Smooth muscle cell (in vitro differentiated cells): ENCODE data around the gene MYO1E. TPM values are rescaled to one million over a fixed set of nuclear protein-coding genes. Genes with fewer than 3 reads are reported as not detected.

ENCODE experiments used
- DNase-seq: peaks from one replicate; lab custom pipeline; 2025; ENCODE audit not compliant: unreplicated experiment; lab: John Stamatoyannopoulos, UW
- H2AFZ ChIP-seq: fragments of 200-600 bp; sonication (generic); 2 replicates; pipeline ENCODE4 v1.6.0; 2016; ENCODE audit warnings: antibody characterized with exemption, low read depth, mild to moderate bottlenecking
- H3F3A ChIP-seq: fragments of 200-600 bp; sonication (generic); 2 replicates; pipeline ENCODE4 v1.6.0; 2017; ENCODE audit warnings: antibody characterized with exemption, low read depth
- H3K27ac ChIP-seq: fragments of 200-600 bp; sonication (generic); 2 replicates; pipeline ENCODE4 v1.5.1; 2016; ENCODE audit warnings: low read depth, mild to moderate bottlenecking
- H3K27me3 ChIP-seq: fragments of 200-600 bp; sonication (generic); 2 replicates; pipeline ENCODE4 v1.6.1; 2016; ENCODE audit warnings: low read depth, mild to moderate bottlenecking
- H3K36me3 ChIP-seq: fragments of 200-600 bp; sonication (generic); 2 replicates; pipeline ENCODE4 v1.5.1; 2016; ENCODE audit warnings: low read depth
- H3K4me1 ChIP-seq: fragments of 200-600 bp; sonication (generic); 2 replicates; pipeline ENCODE4 v1.5.1; 2016; ENCODE audit warnings: low read depth
- H3K4me2 ChIP-seq: fragments of 200-600 bp; sonication (generic); 2 replicates; pipeline ENCODE4 v1.6.0; 2016; ENCODE audit warnings: mild to moderate bottlenecking
- H3K4me3 ChIP-seq: fragments of 200-600 bp; sonication (generic); 2 replicates; pipeline ENCODE4 v1.5.1; 2016; ENCODE audit warnings: mild to moderate bottlenecking
- H3K79me2 ChIP-seq: fragments of 200-600 bp; sonication (generic); 2 replicates; pipeline ENCODE4 v1.6.0; 2016; ENCODE audit warnings: low read depth, mild to moderate bottlenecking
- H3K9ac ChIP-seq: fragments of 200-600 bp; sonication (generic); 2 replicates; pipeline ENCODE4 v1.6.0; 2016; ENCODE audit warnings: low read depth
- H3K9me3 ChIP-seq: fragments of 200-600 bp; sonication (generic); replicated peaks from 2 replicates; pipeline ENCODE4 v1.5.1; 2016; ENCODE audit warnings: low read depth
- H4K20me1 ChIP-seq: fragments of 200-600 bp; sonication (generic); 2 replicates; pipeline ENCODE4 v1.6.0; 2016; ENCODE audit warnings: low read depth
- CTCF ChIP-seq: fragments of 200-600 bp; sonication (generic); IDR thresholded peaks from 2 replicates; pipeline ENCODE4 v1.5.1; 2017; ENCODE audit warnings: borderline replicate concordance, mild to moderate bottlenecking, antibody characterized with exemption; ENCODE audit not compliant: insufficient read depth, poor library complexity, severe bottlenecking
- WGBS: methylation state at CpG from one replicate; pipeline ENCODE4 v1.1.7; 2016; ENCODE audit warnings: low lambda C conversion rate; 5-methylcytosine and 5-hydroxymethylcytosine counted together
- polyA plus RNA-seq: library from polyadenylated mRNA; unstranded; fragments of >200 nt; fragmentation: Nextera tagmentation; extraction: Ambion mirVana; gene quantifications from 2 replicates; pipeline ENCODE4 v1.2.1, GENCODE V29; 2016
- total RNA-seq: library from RNA; depleted of rRNA; stranded (reverse); fragments of >200 nt; gene quantifications from 2 replicates; pipeline ENCODE4 v1.2.3, GENCODE V29; 2014

The MYO1E gene
- total and polyA plus RNA-seq, 2 experiments from 2014 or later = 50.0 to 54.5 TPM

- Histone ChIP-seq H3K9ac (no peak overlapping the region), H3K9me3 (no peaks in the 10 kb centered on the region), H4K20me1 (no peaks in the 10 kb centered on the region), H3K4me3 (no peak overlapping the region), H3K36me3 (no peaks in the 10 kb centered on the region), H3K27me3 (no peaks in the 10 kb centered on the region), H3K79me2 (no peaks in the 10 kb centered on the region), H2AFZ (no peak overlapping the region), H3K4me2 (no peak overlapping the region), H3F3A (no peaks in the 10 kb centered on the region), H3K4me1 (no peaks in the 10 kb centered on the region), H3K27ac (no peak overlapping the region)
- WGBS = 92% methylated on average over 1 of the region's 1 CpG
- DNase-seq = no peak
- no peak for TF ChIP-seq CTCF
Observed at GRCh38 chr15:59236394-59236793, 136.3 kb downstream of the MYO1E start.

GRCh38 chr15:59232476-59232875, 140.2 kb downstream of the MYO1E start:
- Histone ChIP-seq H3F3A (no peaks in the 10 kb centered on the region), H3K79me2 (no peaks in the 10 kb centered on the region), H3K4me1 (no peaks in the 10 kb centered on the region), H3K4me3 (no peak overlapping the region), H4K20me1 (no peaks in the 10 kb centered on the region), H3K9ac (no peak overlapping the region), H3K27me3 (no peaks in the 10 kb centered on the region), H2AFZ (no peak overlapping the region), H3K9me3 (no peaks in the 10 kb centered on the region), H3K4me2 (peak overlapping the region; percentile 27), H3K36me3 (no peaks in the 10 kb centered on the region), H3K27ac (peak overlapping the region; percentile 55)
- no peak for DNase-seq
- WGBS = 52% methylated on average over 1 of the region's 1 CpG
- TF ChIP-seq CTCF = no peak

GRCh38 chr15:59230531-59231055, 142.1 kb downstream of the MYO1E start:
- WGBS = 100% methylated on average over 2 of the region's 2 CpGs
- no peaks in the 10 kb centered on the region for H3K27me3 ChIP-seq
- H3K9me3 ChIP-seq = no peaks in the 10 kb centered on the region
- no peak overlapping the region for H3K27ac ChIP-seq
- no peak overlapping the region for H2AFZ ChIP-seq
- no peaks in the 10 kb centered on the region for H4K20me1 ChIP-seq
- H3K4me2 ChIP-seq = no peak overlapping the region
- H3K9ac ChIP-seq = no peak overlapping the region
- no peaks in the 10 kb centered on the region for H3K36me3 ChIP-seq
- no peak overlapping the region for H3K4me3 ChIP-seq
- no peak for TF ChIP-seq CTCF
- H3F3A ChIP-seq = no peaks in the 10 kb centered on the region
- no peaks in the 10 kb centered on the region for H3K79me2 ChIP-seq
- no peaks in the 10 kb centered on the region for H3K4me1 ChIP-seq
- no peak for DNase-seq

- no peak overlapping the region for H3K9ac ChIP-seq
- H2AFZ ChIP-seq = no peak overlapping the region
- H3K4me1 ChIP-seq = no peaks in the 10 kb centered on the region
- WGBS = 95% methylated on average over 3 of the region's 3 CpGs
- no peak for TF ChIP-seq CTCF
- DNase-seq = no peak
- no peak overlapping the region for H3K4me3 ChIP-seq
- H4K20me1 ChIP-seq = no peaks in the 10 kb centered on the region
- no peak overlapping the region for H3K4me2 ChIP-seq
- H3K9me3 ChIP-seq = no peaks in the 10 kb centered on the region
- H3F3A ChIP-seq = no peaks in the 10 kb centered on the region
- no peak overlapping the region for H3K27ac ChIP-seq
- no peaks in the 10 kb centered on the region for H3K36me3 ChIP-seq
- H3K27me3 ChIP-seq = no peaks in the 10 kb centered on the region
- no peaks in the 10 kb centered on the region for H3K79me2 ChIP-seq
Observed at GRCh38 chr15:59229453-59229852, 143.2 kb downstream of the MYO1E start.
